Central memory CD8-positive, alpha-beta T cell (primary cell): Measurements from ENCODE around the gene BCL7A.
"Not testable (repeated sequence)": the region's sequence is repeated elsewhere in the genome, so short reads cannot be mapped to it uniquely, and the experiment has no call there.

Experiments used
- ATAC-seq: fragments of 150-1000 bp; cut with Tn5 transposase; replicated peaks from 2 replicates; pipeline ENCODE4 v1.10.0; 2022; ENCODE audit warnings: mild to moderate bottlenecking, moderate FRiP score, moderate number of reproducible peaks; ENCODE audit not compliant: poor library complexity, severe bottlenecking; ENCODE audit errors: extremely low read depth
- DNase-seq, 2 donors: peaks; one replicate each; pipeline ENCODE4 v3.0.0; 2021; ENCODE audit warnings: low spot score in 2 of 2
- H3K27ac Mint-ChIP-seq: one replicate; pipeline ENCODE4 v1.8.0; 2022; ENCODE audit warnings: low read depth, mild to moderate bottlenecking, moderate library complexity, mixed read lengths
- H3K27me3 Mint-ChIP-seq: one replicate; pipeline ENCODE4 v1.8.0; 2022; ENCODE audit warnings: mixed read lengths
- H3K36me3 Mint-ChIP-seq: one replicate; pipeline ENCODE4 v1.8.0; 2022; ENCODE audit warnings: mild to moderate bottlenecking, moderate library complexity, mixed read lengths; ENCODE audit not compliant: insufficient read depth
- H3K4me1 Mint-ChIP-seq: one replicate; pipeline ENCODE4 v1.8.0; 2022; ENCODE audit warnings: mixed read lengths
- H3K4me3 Mint-ChIP-seq: one replicate; pipeline ENCODE4 v1.8.0; 2022; ENCODE audit warnings: mild to moderate bottlenecking, moderate library complexity, mixed read lengths
- H3K9me3 Mint-ChIP-seq: one replicate; pipeline ENCODE4 v1.8.0; 2022; ENCODE audit warnings: mixed read lengths

The BCL7A gene

DNA sequence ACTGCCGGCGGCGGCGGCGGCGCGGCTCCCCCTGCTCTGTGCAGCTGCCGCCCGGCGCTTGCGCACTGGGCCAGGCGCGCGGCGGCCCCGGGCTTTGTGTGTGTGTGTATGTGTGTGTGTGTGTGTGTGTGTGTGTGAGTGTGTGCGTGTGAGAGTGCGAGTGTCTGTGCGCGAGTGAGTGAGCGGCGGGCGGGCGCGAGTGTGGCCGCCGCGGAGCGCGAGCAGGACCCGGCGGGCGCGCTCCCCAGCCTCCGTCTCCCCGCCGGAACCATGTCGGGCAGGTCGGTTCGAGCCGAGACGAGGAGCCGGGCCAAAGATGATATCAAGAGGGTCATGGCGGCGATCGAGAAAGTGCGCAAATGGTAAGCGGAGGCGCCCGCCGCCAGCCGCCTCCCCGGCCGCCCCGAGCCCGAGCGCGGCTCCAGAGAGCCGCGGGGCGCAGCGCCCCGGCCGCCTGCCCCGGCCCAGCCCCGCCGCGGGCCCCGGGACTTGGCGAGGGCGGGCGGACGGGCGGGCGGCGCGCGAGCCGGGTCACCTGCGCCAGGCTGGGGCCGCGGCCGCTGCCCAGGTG lies at the start of gene BCL7A:
Gene BCL7A (plus strand): TSS at position 63 of the 571 bp plus-strand sequence. CDS start 208 bp downstream, at position 271.
- Mint-ChIP-seq H3K27me3 (peaks cover 11% of the 10 kb centered on the region), H3K27ac (peak within 1 kb of the TSS; percentile 94), H3K36me3 (peaks cover 9% of the 10 kb centered on the region), H3K4me1 (no peaks in the 10 kb centered on the region), H3K4me3 (peak within 1 kb of the TSS; percentile 85), H3K9me3 (peaks cover 6% of the 10 kb centered on the region)
- ATAC-seq (peak; percentile 62), DNase-seq (peak in 1 of 2 donors; percentile 23)

DNA sequence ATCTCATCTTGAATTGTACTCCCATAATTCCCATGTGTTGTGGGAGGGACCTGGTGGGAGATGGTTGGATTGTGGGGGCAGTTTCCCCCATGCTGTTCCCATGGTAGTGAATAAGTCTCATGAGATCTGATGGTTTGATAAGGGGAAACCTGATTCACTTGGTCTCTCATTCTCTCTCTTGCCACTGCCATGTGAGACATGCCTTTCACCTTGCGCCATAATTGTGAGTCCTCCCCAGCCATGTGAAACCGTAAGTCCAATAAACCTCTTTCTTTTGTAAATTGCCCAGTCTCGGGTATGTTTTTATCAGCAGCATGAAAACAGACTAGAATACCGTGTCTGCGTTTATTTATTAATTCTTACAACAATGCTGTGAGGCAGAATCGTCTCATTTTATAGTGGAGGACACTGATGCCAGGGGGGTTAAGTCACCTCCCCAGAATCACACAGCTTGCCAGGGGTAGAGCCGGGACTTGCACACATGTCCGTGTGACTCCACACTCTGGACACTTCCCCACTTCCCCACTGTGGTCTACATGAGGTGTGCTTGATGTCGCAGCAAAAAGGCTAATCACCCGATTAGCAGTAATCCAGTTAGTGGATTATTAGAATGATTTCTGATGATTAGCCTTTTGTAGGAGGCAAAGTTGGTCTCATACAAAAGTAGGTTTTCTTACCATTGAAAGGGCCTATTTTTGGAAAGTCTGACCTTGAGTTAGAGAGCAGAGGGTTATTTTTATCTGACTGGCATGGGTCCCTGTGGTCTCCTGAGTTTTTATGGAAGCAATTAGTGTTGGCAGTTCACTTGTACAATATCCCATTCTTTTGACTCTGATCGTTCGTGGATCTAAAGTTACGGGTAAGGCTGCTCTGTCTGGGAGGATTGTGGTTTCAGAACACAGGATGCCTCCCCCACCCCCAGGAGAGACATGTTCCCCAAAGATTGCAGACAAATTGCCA lies 47.4 kb upstream of the BCL7A start:
- H3K4me1 Mint-ChIP-seq: no peaks in the 10 kb centered on the region
- DNase-seq (no peak), ATAC-seq (no peak)
- H3K9me3 Mint-ChIP-seq: peaks cover 6% of the 10 kb centered on the region
- no peaks in the 10 kb centered on the region for H3K36me3 Mint-ChIP-seq
- H3K27me3 Mint-ChIP-seq: peaks cover 14% of the 10 kb centered on the region
- H3K27ac Mint-ChIP-seq: no peak overlapping the region
- no peak overlapping the region for H3K4me3 Mint-ChIP-seq

DNA sequence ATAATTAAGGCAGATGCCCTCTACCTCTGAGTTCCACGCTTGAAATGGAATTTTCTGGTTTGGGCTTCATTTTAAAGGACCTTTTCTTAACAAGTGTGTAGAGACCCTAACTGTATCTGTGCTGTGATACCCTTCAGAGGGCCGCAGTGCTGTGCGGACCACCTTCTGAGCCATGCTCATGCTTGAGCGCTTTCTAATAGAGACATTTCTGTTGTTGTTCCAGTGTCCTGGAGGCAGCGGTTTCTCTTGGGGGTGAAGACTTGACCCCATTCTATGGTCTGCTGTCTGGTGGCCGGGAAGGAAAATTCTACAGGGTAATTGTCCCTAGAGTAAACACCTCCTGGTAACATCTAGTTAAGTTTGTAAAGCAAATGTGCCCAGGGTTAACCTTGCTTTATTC lies 46.7 kb upstream of the BCL7A start:
- peaks cover 6% of the 10 kb centered on the region for H3K9me3 Mint-ChIP-seq
- no peaks in the 10 kb centered on the region for H3K4me1 Mint-ChIP-seq
- DNase-seq (no peak), ATAC-seq (no peak)
- no peak overlapping the region for H3K4me3 Mint-ChIP-seq
- H3K27me3 Mint-ChIP-seq: peaks cover 14% of the 10 kb centered on the region
- H3K36me3 Mint-ChIP-seq: no peaks in the 10 kb centered on the region
- H3K27ac Mint-ChIP-seq: no peak overlapping the region

DNA sequence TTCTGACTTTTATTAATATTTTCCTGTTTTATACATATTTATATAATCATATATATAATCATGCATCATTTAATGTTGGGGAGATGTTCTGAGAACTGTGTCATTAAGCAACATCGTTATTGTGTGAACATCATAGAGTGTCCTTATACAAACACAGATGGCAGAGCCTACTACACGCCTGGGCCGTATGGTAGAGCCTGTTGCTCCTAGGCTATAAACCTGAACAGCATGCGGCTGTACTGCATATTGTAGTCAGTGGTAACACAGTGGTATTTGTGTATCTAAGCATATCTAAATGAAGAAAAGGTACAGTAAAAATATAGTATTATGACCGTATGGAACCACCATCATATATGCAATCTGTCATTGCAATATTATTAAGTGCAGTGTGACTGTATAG lies 44.7 kb upstream of the BCL7A start:
- Mint-ChIP-seq H3K4me3 (no peak overlapping the region), H3K27me3 (peaks cover 14% of the 10 kb centered on the region)

DNA sequence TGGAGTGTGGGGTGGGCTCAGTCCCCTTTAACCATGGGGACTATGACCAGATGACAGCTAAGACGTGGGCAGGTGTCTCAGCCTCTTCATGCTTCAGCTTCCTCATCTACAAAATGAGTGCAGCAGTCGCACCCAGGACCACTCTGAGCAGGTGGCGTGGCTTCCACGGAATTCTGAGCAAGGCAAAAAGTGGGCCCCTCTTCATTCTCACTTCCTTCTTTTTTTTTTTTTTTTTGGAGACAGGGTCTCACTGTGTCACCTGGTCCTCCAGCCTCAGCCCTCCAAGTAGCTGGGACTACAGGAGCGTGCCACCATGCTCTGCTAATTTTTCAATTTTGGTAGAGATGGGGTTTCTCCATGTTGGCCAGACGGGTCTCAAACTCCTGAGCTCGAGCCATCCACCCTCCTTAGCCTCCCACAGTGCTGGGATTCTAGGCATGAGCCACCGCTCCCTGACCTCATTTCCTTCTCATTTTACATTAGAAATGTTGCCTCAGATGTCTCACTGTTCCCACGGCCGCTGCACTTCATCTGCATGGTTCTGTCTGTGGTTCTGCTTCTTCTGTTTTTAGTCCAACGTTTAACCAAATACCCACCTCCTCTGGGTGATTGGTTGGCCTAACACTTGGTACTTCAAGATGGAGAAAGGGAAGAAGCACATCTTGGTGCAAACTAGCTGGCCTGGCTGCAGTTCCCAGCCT lies 41.3 kb upstream of the BCL7A start:
- no peak for DNase-seq
- Mint-ChIP-seq H3K4me1 (no peaks in the 10 kb centered on the region), H3K27me3 (peaks cover 9% of the 10 kb centered on the region), H3K9me3 (no peaks in the 10 kb centered on the region), H3K36me3 (no peaks in the 10 kb centered on the region), H3K27ac (no peak overlapping the region), H3K4me3 (no peak overlapping the region)
- no peak for ATAC-seq

More for the DNA sequence above, 44.7 kb upstream of the BCL7A start:
- DNase-seq (no peak), ATAC-seq (no peak)
- Mint-ChIP-seq H3K27ac (no peak overlapping the region), H3K36me3 (no peaks in the 10 kb centered on the region), H3K4me1 (no peaks in the 10 kb centered on the region), H3K9me3 (peaks cover 3% of the 10 kb centered on the region)

DNA sequence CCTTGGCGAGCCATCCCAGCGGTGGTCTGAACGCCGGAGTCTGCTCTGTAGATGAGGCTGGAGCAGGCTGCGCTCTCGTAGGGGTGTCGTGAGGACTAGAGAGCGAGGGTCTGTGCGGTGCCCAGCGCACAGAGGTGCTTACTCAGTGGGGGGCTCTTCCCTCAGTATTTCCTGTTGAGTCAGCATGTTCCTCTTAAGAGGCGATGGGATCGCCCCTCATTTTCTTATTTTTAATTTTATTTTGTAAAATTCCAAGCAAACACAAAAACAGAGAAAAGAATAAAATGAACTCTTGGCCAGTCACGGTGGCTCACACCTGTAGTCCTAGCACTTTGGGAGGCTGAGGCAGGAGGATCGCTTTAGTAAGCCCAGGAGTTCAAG lies 40.8 kb upstream of the BCL7A start:
- Mint-ChIP-seq H3K27me3 (peaks cover 4% of the 10 kb centered on the region), H3K36me3 (no peaks in the 10 kb centered on the region), H3K27ac (no peak overlapping the region), H3K9me3 (no peaks in the 10 kb centered on the region), H3K4me1 (no peaks in the 10 kb centered on the region), H3K4me3 (no peak overlapping the region)
- DNase-seq: no peak
- ATAC-seq: no peak

DNA sequence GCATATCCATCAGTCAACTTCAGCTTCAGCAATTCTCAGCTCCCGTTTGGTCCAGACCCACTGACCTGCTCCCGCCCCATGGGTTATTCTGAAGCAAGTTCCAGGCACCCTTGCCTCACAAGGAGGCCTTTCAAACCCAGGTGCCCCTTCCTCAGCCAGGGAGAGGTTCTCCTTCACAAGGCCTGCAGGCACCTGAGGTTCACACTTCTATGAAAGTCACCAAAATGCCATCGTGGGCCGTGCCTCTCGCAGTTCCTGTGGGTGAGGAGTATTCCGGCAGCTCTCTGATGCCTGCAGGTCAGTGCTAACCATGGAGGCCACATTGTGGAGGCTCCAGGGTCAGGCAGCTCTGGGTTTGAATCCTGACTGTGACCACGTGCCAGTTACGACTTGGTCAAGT lies 40.2 kb upstream of the BCL7A start:
- Mint-ChIP-seq H3K27me3 (no peaks in the 10 kb centered on the region), H3K27ac (no peak overlapping the region), H3K9me3 (no peaks in the 10 kb centered on the region), H3K4me3 (no peak overlapping the region), H3K36me3 (no peaks in the 10 kb centered on the region), H3K4me1 (no peaks in the 10 kb centered on the region)
- ATAC-seq (no peak), DNase-seq (no peak)

DNA sequence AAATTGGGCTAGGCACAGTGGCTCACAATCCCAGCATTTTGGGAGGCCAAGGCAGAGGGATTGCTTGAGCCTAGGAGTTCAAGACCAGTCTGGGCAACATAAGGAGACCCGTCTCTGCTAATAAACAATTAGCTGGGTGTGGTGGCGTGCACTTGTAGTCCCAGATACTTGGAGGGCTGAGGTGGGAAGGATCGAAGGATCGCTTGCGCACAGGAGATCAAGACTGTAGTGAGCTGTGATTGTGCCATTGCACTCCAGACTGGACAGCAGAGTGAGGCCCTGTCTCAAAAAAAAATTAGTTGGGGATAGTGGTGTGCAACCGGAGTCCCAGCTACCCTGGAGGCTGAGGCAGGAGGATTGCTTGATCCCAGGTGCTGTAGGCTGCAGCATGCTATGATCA lies 38.7 kb upstream of the BCL7A start:
- no peak for ATAC-seq
- no peaks in the 10 kb centered on the region for H3K27me3 Mint-ChIP-seq
- H3K4me1 Mint-ChIP-seq: no peaks in the 10 kb centered on the region

DNA sequence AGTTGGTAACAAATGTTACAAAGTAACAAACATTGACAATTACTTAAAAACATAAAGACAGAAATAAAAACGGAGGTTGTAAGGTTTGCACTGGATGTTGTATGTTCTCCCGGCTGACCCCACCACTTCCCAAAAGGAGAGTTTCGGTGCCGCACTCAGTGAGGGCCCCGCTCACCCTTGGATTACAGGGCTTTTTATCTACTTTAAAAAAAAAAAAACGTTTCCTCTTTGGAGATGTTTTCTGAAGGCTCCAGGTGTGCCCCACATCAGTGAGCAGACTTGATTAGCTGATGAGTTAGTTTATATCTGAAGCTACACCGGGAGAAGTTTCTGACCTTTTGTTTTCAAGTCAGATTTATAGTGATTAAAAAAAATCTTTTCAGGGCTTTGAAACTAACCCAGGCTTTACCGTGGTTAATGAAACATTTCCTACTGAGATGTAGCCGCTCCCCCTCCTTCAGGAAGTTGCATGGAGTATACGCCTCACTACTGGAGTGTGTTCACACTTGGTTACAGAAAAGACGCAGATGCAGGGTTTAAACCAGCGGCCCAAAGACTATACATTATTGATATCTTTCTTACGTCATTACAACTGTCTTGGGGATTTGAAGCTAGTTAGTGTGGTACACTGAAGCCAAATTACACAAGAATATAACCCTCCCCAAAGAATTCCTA lies 38.0 kb upstream of the BCL7A start:
- no peak for DNase-seq
- no peak for ATAC-seq

More for the DNA sequence above, 38.7 kb upstream of the BCL7A start:
- Mint-ChIP-seq H3K36me3 (no peaks in the 10 kb centered on the region), H3K9me3 (no peaks in the 10 kb centered on the region), H3K4me3 (no peak overlapping the region), H3K27ac (no peak overlapping the region)
- DNase-seq: no peak

DNA sequence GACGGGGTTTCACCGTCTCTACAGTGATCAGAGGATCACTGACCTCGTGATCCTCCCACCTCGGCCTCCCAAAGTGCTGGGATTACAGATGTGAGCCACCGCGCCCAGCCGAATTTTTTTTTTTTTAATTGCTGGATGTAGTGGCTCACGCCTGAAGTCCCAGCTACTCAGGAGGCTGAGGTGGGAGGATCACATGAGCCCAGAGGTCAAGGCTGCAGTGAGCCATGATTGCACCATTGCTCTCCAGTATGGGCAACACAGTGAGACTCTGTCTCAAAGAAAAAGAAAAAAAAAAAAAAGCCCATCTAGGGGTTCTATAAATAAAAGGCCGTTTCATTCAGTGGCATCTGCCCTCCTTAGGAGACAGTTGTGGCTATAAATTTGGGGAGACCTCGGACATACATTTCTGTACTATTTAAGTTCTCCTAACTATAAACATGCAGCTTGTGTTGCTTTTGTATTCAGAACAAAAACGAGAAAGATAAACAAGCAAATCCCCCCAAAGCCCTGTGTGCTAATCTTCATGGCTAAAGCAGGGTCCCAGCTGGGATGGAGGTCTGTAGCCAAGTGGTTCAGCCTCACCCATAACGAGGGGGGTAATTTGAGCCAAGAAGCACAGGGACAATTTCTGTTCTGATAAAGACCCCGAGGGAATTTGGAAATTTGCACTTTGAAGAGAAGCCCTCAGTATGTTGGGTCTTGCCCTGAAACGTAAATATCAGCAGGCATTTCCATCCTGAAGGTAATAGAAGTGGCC lies 35.0 kb upstream of the BCL7A start:
- ATAC-seq (no peak), DNase-seq (no peak)
- Mint-ChIP-seq H3K4me3 (no peak overlapping the region), H3K36me3 (no peaks in the 10 kb centered on the region), H3K4me1 (peaks cover 5% of the 10 kb centered on the region), H3K9me3 (no peaks in the 10 kb centered on the region), H3K27me3 (no peaks in the 10 kb centered on the region), H3K27ac (no peak overlapping the region)

More for the DNA sequence above, 38.0 kb upstream of the BCL7A start:
- H3K27ac Mint-ChIP-seq: no peak overlapping the region
- no peaks in the 10 kb centered on the region for H3K27me3 Mint-ChIP-seq
- H3K9me3 Mint-ChIP-seq: no peaks in the 10 kb centered on the region
- no peak overlapping the region for H3K4me3 Mint-ChIP-seq
- H3K4me1 Mint-ChIP-seq: no peaks in the 10 kb centered on the region
- H3K36me3 Mint-ChIP-seq: no peaks in the 10 kb centered on the region

DNA sequence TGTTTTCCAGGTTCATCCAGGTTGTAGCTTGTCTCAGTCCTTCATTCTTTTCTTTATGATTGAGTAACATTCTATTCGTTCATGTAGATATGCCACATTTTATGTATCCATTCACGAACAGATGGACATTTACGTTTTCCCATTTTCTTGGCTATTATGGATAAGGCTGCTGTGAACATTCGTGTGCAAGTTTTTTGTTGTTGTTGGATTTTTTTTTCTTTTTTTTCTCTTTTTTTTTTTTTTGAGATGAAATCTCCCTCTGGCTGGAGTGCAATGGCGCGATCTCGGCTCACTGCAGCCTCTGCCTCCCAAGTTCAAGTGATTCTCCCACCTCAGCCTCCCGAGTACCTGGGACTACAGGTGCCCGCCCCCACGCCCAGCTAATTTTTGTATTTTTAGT lies 33.2 kb upstream of the BCL7A start:
- peaks cover 10% of the 10 kb centered on the region for H3K4me1 Mint-ChIP-seq
- H3K27ac Mint-ChIP-seq: not testable (repeated sequence)

More for the DNA sequence above, 33.2 kb upstream of the BCL7A start:
- H3K36me3 Mint-ChIP-seq, H3K27me3 Mint-ChIP-seq, DNase-seq, ATAC-seq, H3K9me3 Mint-ChIP-seq, H3K4me3 Mint-ChIP-seq: not testable (repeated sequence)
